H1 (cell line): ENCODE measurements around the gene TMTC2. TPM values are rescaled to one million over a fixed set of nuclear protein-coding genes. Genes with fewer than 3 reads are reported as not detected.

ENCODE experiments used
- CTCF ChIA-PET: fragments of 300-600 bp; sonication (Branson Sonifier 250); formaldehyde crosslinking; loops from one replicate; lab custom pipeline; 2021; ENCODE audit not compliant: partially characterized antibody; lab: Charles Lee
- POLR2A ChIA-PET: fragments of 300-600 bp; sonication (Branson Sonifier 250); formaldehyde crosslinking; loops from one replicate; lab custom pipeline; 2021; ENCODE audit warnings: inconsistent platforms; ENCODE audit not compliant: partially characterized antibody; lab: Charles Lee
- DNase-seq, 2 experiments: peaks; one replicate each; pipeline versions ENCODE4 v3.0.0 to v3.0.0-alpha.2; 2010 to 2022; ENCODE audit warnings: low spot score in 2 of 2, low read depth in 1 of 2, mixed read lengths in 1 of 2
- FAIRE-seq: peaks from 2 replicates; lab custom pipeline; 2011; peaks lifted over from hg19 to GRCh38; lab: Jason Lieb, UNC
- H2AFZ ChIP-seq: 2 replicates; pipeline ENCODE4 v1.8.1; 2012; ENCODE audit warnings: low read length, inconsistent platforms
- H2AK5ac ChIP-seq: 2 replicates; pipeline ENCODE4 v1.6.1; 2013; ENCODE audit warnings: low read depth, low read length
- H2BK120ac ChIP-seq: replicated peaks from 2 replicates; pipeline ENCODE3; 2013; ENCODE audit warnings: low read depth, low read length, inconsistent platforms
- H2BK12ac ChIP-seq: 2 replicates; pipeline ENCODE4 v1.6.1; 2013; ENCODE audit warnings: low read depth, low read length
- H2BK15ac ChIP-seq: 2 replicates; pipeline ENCODE4 v1.6.1; 2013; ENCODE audit warnings: low read length
- H2BK20ac ChIP-seq: 2 replicates; pipeline ENCODE4 v1.6.1; 2013; ENCODE audit warnings: low read length
- H2BK5ac ChIP-seq: 2 replicates; pipeline ENCODE4 v1.6.1; 2013; ENCODE audit warnings: low read depth, low read length
- H3K14ac ChIP-seq: 2 replicates; pipeline ENCODE4 v1.6.1; 2013; ENCODE audit warnings: inconsistent platforms; ENCODE audit not compliant: insufficient read length
- H3K18ac ChIP-seq: 2 replicates; pipeline ENCODE4 v1.6.1; 2013; ENCODE audit warnings: low read length; ENCODE audit errors: extremely low read depth
- H3K23ac ChIP-seq: 2 replicates; pipeline ENCODE4 v1.6.1; 2013; ENCODE audit warnings: inconsistent platforms; ENCODE audit not compliant: insufficient read length
- H3K23me2 ChIP-seq: 2 replicates; pipeline ENCODE4 v1.6.1; 2013; ENCODE audit warnings: low read depth, low read length
- H3K27ac ChIP-seq: 2 replicates; pipeline ENCODE4 v1.6.1; 2011; ENCODE audit warnings: low read depth, low read length, inconsistent platforms
- H3K27me3 ChIP-seq, 4 experiments: replicated peaks in 1 of 4; 1 replicate in 1 of 4; 2 replicates in 3 of 4; pipeline versions ENCODE4 v1.6.1 to v1.8.1; 2011 to 2013; ENCODE audit warnings: low read length in 3 of 4, mild to moderate bottlenecking in 3 of 4, inconsistent platforms in 2 of 4, mixed read lengths in 2 of 4, moderate library complexity in 1 of 4; ENCODE audit not compliant: control insufficient read depth in 3 of 4, insufficient read depth in 3 of 4; ENCODE audit errors: extremely low read depth in 1 of 4
- H3K36me3 ChIP-seq, 4 experiments: 2 replicates each; pipeline versions ENCODE4 v1.6.1 to v1.8.1; 2011 to 2013; ENCODE audit warnings: mild to moderate bottlenecking in 4 of 4, low read length in 3 of 4, moderate library complexity in 2 of 4, control low read depth in 1 of 4, inconsistent platforms in 1 of 4; ENCODE audit not compliant: insufficient read depth in 4 of 4, control insufficient read depth in 2 of 4
- H3K4ac ChIP-seq: replicated peaks from 2 replicates; pipeline ENCODE3; 2013; ENCODE audit warnings: low read length, low read depth, mixed read lengths, inconsistent platforms; ENCODE audit not compliant: insufficient read length
- H3K4me1 ChIP-seq, 4 experiments: replicated peaks in 1 of 4; 1 replicate in 1 of 4; 2 replicates in 3 of 4; pipeline versions ENCODE4 v1.6.1 to v1.8.1; 2011 to 2013; ENCODE audit warnings: low read length in 3 of 4, inconsistent platforms in 2 of 4, mixed read lengths in 1 of 4; ENCODE audit not compliant: insufficient read depth in 4 of 4, control insufficient read depth in 3 of 4
- H3K4me2 ChIP-seq, 2 experiments: 2 replicates each; pipeline versions ENCODE4 v1.6.1 to v1.8.1; 2011 to 2013; ENCODE audit warnings: low read depth in 2 of 2, low read length in 2 of 2, control low read depth in 1 of 2, inconsistent platforms in 1 of 2, mild to moderate bottlenecking in 1 of 2; ENCODE audit not compliant: insufficient read depth in 1 of 2
- H3K4me3 ChIP-seq, 4 experiments: fragments of 200-600, 300-600 bp in 1 of 4; sonication (generic), shearing (Covaris generic), sonication (Bioruptor Twin) in 1 of 4; 2 replicates each; pipeline versions ENCODE4 v1.5.1 to v1.8.1; 2011 to 2016; ENCODE audit warnings: low read length in 4 of 4, low read depth in 3 of 4, control low read depth in 2 of 4, inconsistent platforms in 2 of 4, mild to moderate bottlenecking in 2 of 4, mixed read lengths in 1 of 4, moderate library complexity in 1 of 4; ENCODE audit not compliant: insufficient read depth in 2 of 4; ENCODE audit errors: extremely low read depth in 1 of 4
- H3K56ac ChIP-seq: replicated peaks from 2 replicates; pipeline ENCODE3; 2013; ENCODE audit warnings: low read depth, mild to moderate bottlenecking, mixed read lengths, low read length, inconsistent platforms; ENCODE audit not compliant: insufficient read length
- H3K79me1 ChIP-seq: 2 replicates; pipeline ENCODE4 v1.6.1; 2013; ENCODE audit warnings: low read depth, low read length, control low read depth
- H3K79me2 ChIP-seq, 2 experiments: 2 replicates each; pipeline versions ENCODE4 v1.6.1 to v1.8.1; 2012 to 2013; ENCODE audit warnings: low read length in 2 of 2, mild to moderate bottlenecking in 2 of 2, inconsistent platforms in 1 of 2; ENCODE audit not compliant: insufficient read depth in 2 of 2, control insufficient read depth in 1 of 2
- H3K9ac ChIP-seq, 4 experiments: replicated peaks in 1 of 4; 1 replicate in 1 of 4; 2 replicates in 3 of 4; pipeline versions ENCODE4 v1.6.1 to v1.8.1; 2011 to 2013; ENCODE audit warnings: low read depth in 3 of 4, low read length in 3 of 4, control low read depth in 2 of 4, mild to moderate bottlenecking in 2 of 4, moderate library complexity in 2 of 4, inconsistent platforms in 1 of 4; ENCODE audit errors: extremely low read depth in 1 of 4
- H3K9me3 ChIP-seq, 2 experiments: 2 replicates each; pipeline versions ENCODE4 v1.6.1 to v1.8.1; 2012 to 2013; ENCODE audit warnings: mild to moderate bottlenecking in 2 of 2, moderate library complexity in 2 of 2, control low read depth in 1 of 2, inconsistent platforms in 1 of 2, low read depth in 1 of 2, low read length in 1 of 2, mixed read lengths in 1 of 2; ENCODE audit not compliant: insufficient read depth in 2 of 2
- H4K20me1 ChIP-seq, 2 experiments: replicated peaks in 1 of 2; 2 replicates each; pipeline versions ENCODE3 to v1.8.1; 2011 to 2013; ENCODE audit warnings: inconsistent platforms in 2 of 2, low read length in 2 of 2, mild to moderate bottlenecking in 1 of 2; ENCODE audit not compliant: insufficient read depth in 2 of 2, control insufficient read depth in 1 of 2
- H4K5ac ChIP-seq: 2 replicates; pipeline ENCODE4 v1.6.1; 2013; ENCODE audit warnings: low read length, low read depth, mixed read lengths, inconsistent platforms; ENCODE audit not compliant: insufficient read length
- H4K8ac ChIP-seq: 2 replicates; pipeline ENCODE4 v1.8.0; 2013; ENCODE audit warnings: mild to moderate bottlenecking, moderate library complexity, low read length, inconsistent platforms; ENCODE audit not compliant: insufficient read depth; ENCODE audit errors: extremely low read depth
- H4K91ac ChIP-seq: replicated peaks from 2 replicates; pipeline ENCODE3; 2013; ENCODE audit warnings: low read length, mixed read lengths, inconsistent platforms; ENCODE audit not compliant: insufficient read length
- CEBPB ChIP-seq: IDR thresholded peaks from 2 replicates; pipeline ENCODE4 v1.6.1; 2012; ENCODE audit warnings: low read depth, low read length
- SIN3A ChIP-seq, 2 experiments: IDR thresholded peaks in 1 of 2; conservative IDR thresholded peaks in 1 of 2; 2 replicates each; pipeline ENCODE4 v1.6.1; 2011 to 2012; ENCODE audit warnings: low read length in 2 of 2, improper control_type of control experiment in 1 of 2, low read depth in 1 of 2, mild to moderate bottlenecking in 1 of 2
- WGBS, 2 experiments: shearing (Covaris generic) in 1 of 2; methylation state at CpG; one replicate each; pipeline versions ENCODE4 v1.1.6 to v1.1.7; 2013 to 2015; ENCODE audit warnings: low lambda C conversion rate in 2 of 2, mixed read lengths in 2 of 2, inconsistent platforms in 1 of 2, low coverage in 1 of 2, missing lambda C conversion rate in 1 of 2; ENCODE audit not compliant: insufficient replicate concordance in 2 of 2, insufficient coverage in 1 of 2, insufficient read length in 1 of 2; ENCODE audit errors: extremely low coverage in 1 of 2, missing lambda C conversion rate in 1 of 2; 5-methylcytosine and 5-hydroxymethylcytosine counted together
- polyA plus RNA-seq, 7 experiments: library from polyadenylated mRNA; depleted of rRNA in 3 of 7; stranded (reverse) in 5 of 7; unstranded in 2 of 7; fragments of >200 nt in 5 of 7; fragments of 200-250 nt in 2 of 7; gene quantifications; 1 replicate in 5 of 7; 2 replicates in 1 of 7; 4 replicates in 1 of 7; pipeline versions ENCODE4 v1.2.1 to v1.2.3, GENCODE V29; 2011 to 2013; ENCODE audit warnings: missing spikeins in 2 of 7, mixed read lengths in 2 of 7
- total RNA-seq: library from RNA; stranded (reverse); fragmentation: NEBNext Ultra II Directional; extraction: Animal tissue kit (Norgen Biotek cat#: 25700); gene quantifications from 2 replicates; pipeline ENCODE4 v1.2.1, GENCODE V29; 2021

Gene TMTC2
- total and polyA plus RNA-seq, 2 of the 8 experiments (the other 6 are each of a cell fraction or from before 2014, with no cell fraction given) = 2.3 to 3.9 TPM

- TF ChIP-seq SIN3A (conservative IDR thresholded peaks at IDR 0.05 in 1 of 2, IDR thresholded peaks at IDR 0.05 in 1 of 2; ENCODE audit: low read depth in 1 of 2, low read length in 2 of 2) (no peak), CEBPB (no peak)
- no peak overlapping the region for H3K56ac ChIP-seq
- H4K91ac ChIP-seq = no peak overlapping the region
- no peak overlapping the region for H3K23ac ChIP-seq
- no peaks in the 10 kb centered on the region for H4K20me1 ChIP-seq
- no peak overlapping the region for H2BK15ac ChIP-seq
- no peak overlapping the region for H2BK20ac ChIP-seq
- ChIA-PET POLR2A (no interaction called here), CTCF (interaction anchor here (0.6 kb wide), 2 partner anchors 606 to 1035 kb away, joined by 3 read pairs; no protein-coding TSS in a partner anchor)
- H3K14ac ChIP-seq = no peak overlapping the region
- no peaks in the 10 kb centered on the region for H3K36me3 ChIP-seq
- no peak overlapping the region for H2BK120ac ChIP-seq
- H3K27ac ChIP-seq = no peak overlapping the region
- no peak overlapping the region for H2BK12ac ChIP-seq
- H3K9me3 ChIP-seq = no peaks in the 10 kb centered on the region
- H2AK5ac ChIP-seq = no peak overlapping the region
- H4K5ac ChIP-seq = no peak overlapping the region
- peaks cover 0 to 16% (median 0%) of the 10 kb centered on the region in 4 experiments; a peak in 1 of 7 replicates for H3K4me1 ChIP-seq
- no peak overlapping the region for H3K4me2 ChIP-seq
- no peak overlapping the region for H2AFZ ChIP-seq
- whole genome bisulfite sequencing, 2 experiments = 85% methylated on average over 1 of the region's 1 CpG; no CpG with 5 or more reads in 1 of the 2 experiments
- peaks cover 0 to 1% (median 0%) of the 10 kb centered on the region in 4 experiments; a peak in 1 of 7 replicates for H3K27me3 ChIP-seq
- H3K4ac ChIP-seq = no peak overlapping the region
- no peak overlapping the region for H3K18ac ChIP-seq
- no peak overlapping the region for H4K8ac ChIP-seq
- no peaks in the 10 kb centered on the region for H3K79me2 ChIP-seq
- no peak overlapping the region for H3K4me3 ChIP-seq
- no peak for FAIRE-seq
- no peak for DNase-seq
- no peak overlapping the region for H2BK5ac ChIP-seq
- no peaks in the 10 kb centered on the region for H3K79me1 ChIP-seq
- H3K9ac ChIP-seq = no peak overlapping the region
- H3K23me2 ChIP-seq = no peaks in the 10 kb centered on the region
Measured at GRCh38 chr12:82787016-82787415, 100.3 kb downstream of the TMTC2 start.
